HEK293 (cell line): ENCODE measurements around the gene LONP2.

Experiments used
- CTCF ChIA-PET: fragments of 350-600 bp; formaldehyde crosslinking; extraction: SDS; loops from one replicate; lab custom pipeline; 2021; ENCODE audit warnings: antibody characterized with exemption; lab: Yijun Ruan, JAX
- POLR2A ChIA-PET: fragments of 300-600 bp; formaldehyde crosslinking; extraction: SDS; loops from one replicate; lab custom pipeline; 2020; ENCODE audit warnings: antibody characterized with exemption, inconsistent platforms; lab: Yijun Ruan, JAX
- H3K27ac ChIP-seq: fragments of 200-500 bp; sonication (Bioruptor generic); 2 replicates; pipeline ENCODE4 v1.5.1; 2014; ENCODE audit warnings: low read depth, low read length, control low read depth, inconsistent platforms; ENCODE audit errors: extremely low read depth
- H3K36me3 ChIP-seq, 2 experiments: fragments of 200-500 bp in 1 of 2; sonication (Bioruptor generic) in 1 of 2; 1 replicate in 1 of 2; 2 replicates in 1 of 2; pipeline ENCODE4 v1.5.1; 2014 to 2017; ENCODE audit warnings: inconsistent platforms in 2 of 2, low read length in 2 of 2; ENCODE audit not compliant: control insufficient read depth in 2 of 2, insufficient read depth in 1 of 2
- H3K4me1 ChIP-seq: fragments of 200-500 bp; sonication (Bioruptor generic); 2 replicates; pipeline ENCODE4 v1.5.1; 2014; ENCODE audit warnings: mild to moderate bottlenecking, low read length, inconsistent platforms; ENCODE audit not compliant: control insufficient read depth, insufficient read depth
- H3K4me3 ChIP-seq: 2 replicates; pipeline ENCODE4 v1.5.1; 2011; ENCODE audit warnings: low read depth, mild to moderate bottlenecking, control low read depth, low read length, moderate library complexity
- H3K9me3 ChIP-seq: fragments of 200-500 bp; sonication (Bioruptor generic); 2 replicates; pipeline ENCODE4 v1.5.1; 2014; ENCODE audit warnings: low read depth, low read length, inconsistent platforms; ENCODE audit not compliant: control insufficient read depth, insufficient read depth
- KLF8 ChIP-seq: fragments of 450-650 bp; formaldehyde crosslinking; IDR thresholded peaks from 2 replicates; pipeline ENCODE4 v1.5.1; 2016; ENCODE audit warnings: missing biosample characterization, missing genetic modification characterization
- MYNN ChIP-seq: fragments of 450-650 bp; formaldehyde crosslinking; IDR thresholded peaks from 2 replicates; pipeline ENCODE4 v1.5.1; 2016; ENCODE audit warnings: missing biosample characterization, missing genetic modification characterization, borderline replicate concordance
- PRDM1 ChIP-seq: fragments of 450-650 bp; formaldehyde crosslinking; IDR thresholded peaks from 2 replicates; pipeline ENCODE4; 2016; ENCODE audit warnings: missing biosample characterization, missing genetic modification characterization
- PRDM6 ChIP-seq: fragments of 450-650 bp; formaldehyde crosslinking; IDR thresholded peaks from 2 replicates; pipeline ENCODE4 v1.5.1; 2017; ENCODE audit warnings: missing biosample characterization, missing genetic modification characterization
- YY1 ChIP-seq: fragments of 450-650 bp; formaldehyde crosslinking; IDR thresholded peaks from 2 replicates; pipeline ENCODE4 v1.5.1; 2018; ENCODE audit warnings: missing biosample characterization, missing genetic modification characterization
- ZBTB48 ChIP-seq: fragments of 450-650 bp; formaldehyde crosslinking; IDR thresholded peaks from 2 replicates; pipeline ENCODE4 v1.5.1; 2016; ENCODE audit warnings: missing biosample characterization, missing genetic modification characterization
- ZBTB49 ChIP-seq: fragments of 450-650 bp; formaldehyde crosslinking; IDR thresholded peaks from 2 replicates; pipeline ENCODE4 v1.5.1; 2016; ENCODE audit warnings: missing biosample characterization, missing genetic modification characterization, low read depth
- ZNF274 ChIP-seq, 2 experiments: fragments of 200-500 bp in 1 of 2; fragments of 450-650 bp in 1 of 2; sonication (Bioruptor generic) in 1 of 2; formaldehyde crosslinking in 1 of 2; IDR thresholded peaks; 2 replicates each; pipeline versions ENCODE4 v1.5.1 to v1.6.1; 2014 to 2016; ENCODE audit warnings: borderline replicate concordance in 1 of 2, inconsistent platforms in 1 of 2, low read length in 1 of 2, missing biosample characterization in 1 of 2, missing genetic modification characterization in 1 of 2
- ZNF354C ChIP-seq: fragments of 450-650 bp; formaldehyde crosslinking; IDR thresholded peaks from 2 replicates; pipeline ENCODE4 v1.5.1; 2016; ENCODE audit warnings: missing biosample characterization, missing genetic modification characterization, low read depth, borderline replicate concordance
- ZNF398 ChIP-seq: fragments of 450-650 bp; formaldehyde crosslinking; IDR thresholded peaks from 2 replicates; pipeline ENCODE4 v1.5.1; 2017; ENCODE audit warnings: missing biosample characterization, missing genetic modification characterization
- ZNF561 ChIP-seq: fragments of 450-650 bp; IDR thresholded peaks from 2 replicates; pipeline ENCODE4 v1.5.1; 2018; ENCODE audit warnings: missing biosample characterization, missing genetic modification characterization, borderline replicate concordance
- ZNF645 ChIP-seq: fragments of 450-650 bp; formaldehyde crosslinking; IDR thresholded peaks from 2 replicates; pipeline ENCODE4; 2016; ENCODE audit warnings: missing biosample characterization, missing genetic modification characterization
- ZNF670 ChIP-seq: fragments of 450-650 bp; formaldehyde crosslinking; IDR thresholded peaks from 2 replicates; pipeline ENCODE4 v1.5.1; 2016; ENCODE audit warnings: missing biosample characterization, missing genetic modification characterization, low read depth
- ZNF677 ChIP-seq: fragments of 450-650 bp; IDR thresholded peaks from 2 replicates; pipeline ENCODE4 v1.5.0; 2018; ENCODE audit warnings: missing biosample characterization, mild to moderate bottlenecking, missing genetic modification characterization, moderate library complexity
- ZNF843 ChIP-seq: fragments of 450-650 bp; formaldehyde crosslinking; IDR thresholded peaks from 2 replicates; pipeline ENCODE4 v1.5.1; 2016; ENCODE audit warnings: missing biosample characterization, missing genetic modification characterization

The LONP2 gene

GRCh38 chr16:48282636-48283263 is 38.6 kb downstream of the LONP2 start:
- CTCF ChIA-PET, result no interaction called here

GRCh38 chr16:48284772-48285409 is 40.8 kb downstream of the LONP2 start:
- no peak overlapping the region for H3K4me3 ChIP-seq
- CTCF ChIA-PET, result no interaction called here
- H3K36me3 ChIP-seq, result peaks cover 3 to 47% of the 10 kb centered on the region in 2 experiments; a peak in 2 of 3 replicates
- H3K27ac ChIP-seq, result no peak overlapping the region
- POLR2A ChIA-PET, result no interaction called here
- peaks cover 3% of the 10 kb centered on the region; the same call in 1 of the 2 replicates for H3K4me1 ChIP-seq
- TF ChIP-seq ZNF274 (IDR thresholded peaks at IDR 0.05; ENCODE audit: low read length) (no peak), ZNF274 (tag by site-specific recombination; IDR thresholded peaks at IDR 0.05; ENCODE audit: borderline replicate concordance) (no peak), ZNF398 (no peak), MYNN (tag by site-specific recombination) (no peak), ZNF645 (no peak), ZBTB49 (no peak), ZNF670 (tag by site-specific recombination) (no peak), PRDM6 (tag by site-specific recombination) (no peak), YY1 (no peak), ZNF561 (tag by site-specific recombination) (no peak), ZNF843 (tag by site-specific recombination) (no peak), ZBTB48 (no peak), ZNF677 (tag by site-specific recombination) (no peak), ZNF354C (tag by site-specific recombination) (no peak)
- no peaks in the 10 kb centered on the region for H3K9me3 ChIP-seq

More at GRCh38 chr16:48282636-48283263, 38.6 kb downstream of the LONP2 start:
- Histone ChIP-seq H3K27ac (no peak overlapping the region), H3K4me3 (no peak overlapping the region), H3K36me3 (peaks cover 3 to 40% of the 10 kb centered on the region in 2 experiments; a peak in 2 of 3 replicates), H3K9me3 (no peaks in the 10 kb centered on the region), H3K4me1 (peaks cover 11% of the 10 kb centered on the region)
- 0 out of 2 replicates have a peak, but pooled peaks have one; percentile 5 for TF ChIP-seq PRDM1 (tag by site-specific recombination)
- no peak for TF ChIP-seq KLF8
- POLR2A ChIA-PET, result no interaction called here
